HG03135 (cell line): ENCODE measurements around the gene MED8.

Experiments
- ATAC-seq: cut with Tn5 transposase; IDR thresholded peaks from one replicate; pipeline ENCODE4 v1.9.1; 2021; ENCODE audit warnings: mild to moderate bottlenecking, moderate library complexity; ENCODE audit not compliant: unreplicated experiment

The MED8 gene

GRCh38 chr1:43363283-43363934 is 26.2 kb downstream of the MED8 start:
- ATAC-seq: no peak

GRCh38 chr1:43360616-43361015 is 29.0 kb downstream of the MED8 start:
- ATAC-seq: no peak

GRCh38 chr1:43359696-43360095 is 29.9 kb downstream of the MED8 start:
- ATAC-seq: no peak

GRCh38 chr1:43358746-43359693 is 30.6 kb downstream of the MED8 start, which contains the start of gene CDC20:
CDC20 (plus strand) TSS chr1:43358981; CDS start chr1:43359216, 235 bp downstream.
- peak; percentile 94 for ATAC-seq

GRCh38 chr1:43358121-43358745 is 31.4 kb downstream of the MED8 start:
- peak; percentile 14 for ATAC-seq

- ATAC-seq: no peak
These were observed 32.3 kb downstream of the MED8 start for GRCh38 chr1:43357251-43357650.

- no peak for ATAC-seq
These were observed 34.7 kb downstream of the MED8 start for GRCh38 chr1:43354936-43355335.

GRCh38 chr1:43354471-43354870 is 35.1 kb downstream of the MED8 start:
- no peak for ATAC-seq

- no peak for ATAC-seq
These were observed 36.7 kb downstream of the MED8 start for GRCh38 chr1:43352881-43353280.

GRCh38 chr1:43352351-43352705 is 37.3 kb downstream of the MED8 start:
- ATAC-seq: no peak

GRCh38 chr1:43351421-43352350 is 37.9 kb downstream of the MED8 start:
- ATAC-seq: no peak

- ATAC-seq: no peak
These were observed 38.6 kb downstream of the MED8 start for GRCh38 chr1:43350976-43351375.

GRCh38 chr1:43349594-43350306 is 39.9 kb downstream of the MED8 start:
- no peak for ATAC-seq

GRCh38 chr1:43348809-43349593 is 40.6 kb downstream of the MED8 start:
- no peak for ATAC-seq

GRCh38 chr1:43348343-43348808 is 41.2 kb downstream of the MED8 start:
- ATAC-seq: no peak

GRCh38 chr1:43346636-43347035 is 43.0 kb downstream of the MED8 start:
- no peak for ATAC-seq

GRCh38 chr1:43345120-43345519 is 44.5 kb downstream of the MED8 start:
- ATAC-seq: no peak

- no peak for ATAC-seq
These were observed 45.2 kb downstream of the MED8 start for GRCh38 chr1:43344267-43344850.

GRCh38 chr1:43340559-43340958 is 49.0 kb downstream of the MED8 start:
- no peak for ATAC-seq
